NCI-H2196 treated with DMSO at 0.1 percent for 48 hours (cell line): ENCODE measurements around the gene MAN1C1.

Source experiments
- DNase-seq: peaks from one replicate; lab custom pipeline; 2025; ENCODE audit not compliant: unreplicated experiment; lab: John Stamatoyannopoulos, UW

Gene MAN1C1

GRCh38 chr1:25797939-25798338 lies 181.3 kb downstream of the MAN1C1 start:
- DNase-seq, result no peak

- no peak for DNase-seq
These were observed 182.2 kb downstream of the MAN1C1 start for GRCh38 chr1:25798666-25799351.

- no peak for DNase-seq
These were observed 182.9 kb downstream of the MAN1C1 start for GRCh38 chr1:25799352-25799934.

GRCh38 chr1:25799935-25800702 lies 183.5 kb downstream of the MAN1C1 start, which contains the start of gene SELENON:
SELENON (plus strand) TSS chr1:25800193; CDS start chr1:25800231, 38 bp downstream.
- DNase-seq, result peak; percentile 38

GRCh38 chr1:25800703-25801377 lies 184.2 kb downstream of the MAN1C1 start:
- no peak for DNase-seq

GRCh38 chr1:25802915-25803314 lies 186.3 kb downstream of the MAN1C1 start:
- no peak for DNase-seq

- DNase-seq, result no peak
These were observed 186.8 kb downstream of the MAN1C1 start for GRCh38 chr1:25803368-25803767.

GRCh38 chr1:25804244-25804963 lies 187.8 kb downstream of the MAN1C1 start:
- DNase-seq, result no peak

- no peak for DNase-seq
These were observed 188.6 kb downstream of the MAN1C1 start for GRCh38 chr1:25804964-25805862.

GRCh38 chr1:25805863-25806225 lies 189.3 kb downstream of the MAN1C1 start:
- no peak for DNase-seq

GRCh38 chr1:25806418-25806817 lies 189.8 kb downstream of the MAN1C1 start:
- no peak for DNase-seq

- no peak for DNase-seq
These were observed 191.1 kb downstream of the MAN1C1 start for GRCh38 chr1:25807480-25808390.

GRCh38 chr1:25808481-25809244 lies 192.1 kb downstream of the MAN1C1 start:
- no peak for DNase-seq

GRCh38 chr1:25809283-25809926 lies 192.8 kb downstream of the MAN1C1 start:
- no peak for DNase-seq

GRCh38 chr1:25809929-25810328 lies 193.3 kb downstream of the MAN1C1 start:
- DNase-seq, result no peak

- DNase-seq, result peak; percentile 14
These were observed 194.0 kb downstream of the MAN1C1 start for GRCh38 chr1:25810341-25811299.
